ENCODE results near the gene SLFN12L.

Gene SLFN12L

DNA sequence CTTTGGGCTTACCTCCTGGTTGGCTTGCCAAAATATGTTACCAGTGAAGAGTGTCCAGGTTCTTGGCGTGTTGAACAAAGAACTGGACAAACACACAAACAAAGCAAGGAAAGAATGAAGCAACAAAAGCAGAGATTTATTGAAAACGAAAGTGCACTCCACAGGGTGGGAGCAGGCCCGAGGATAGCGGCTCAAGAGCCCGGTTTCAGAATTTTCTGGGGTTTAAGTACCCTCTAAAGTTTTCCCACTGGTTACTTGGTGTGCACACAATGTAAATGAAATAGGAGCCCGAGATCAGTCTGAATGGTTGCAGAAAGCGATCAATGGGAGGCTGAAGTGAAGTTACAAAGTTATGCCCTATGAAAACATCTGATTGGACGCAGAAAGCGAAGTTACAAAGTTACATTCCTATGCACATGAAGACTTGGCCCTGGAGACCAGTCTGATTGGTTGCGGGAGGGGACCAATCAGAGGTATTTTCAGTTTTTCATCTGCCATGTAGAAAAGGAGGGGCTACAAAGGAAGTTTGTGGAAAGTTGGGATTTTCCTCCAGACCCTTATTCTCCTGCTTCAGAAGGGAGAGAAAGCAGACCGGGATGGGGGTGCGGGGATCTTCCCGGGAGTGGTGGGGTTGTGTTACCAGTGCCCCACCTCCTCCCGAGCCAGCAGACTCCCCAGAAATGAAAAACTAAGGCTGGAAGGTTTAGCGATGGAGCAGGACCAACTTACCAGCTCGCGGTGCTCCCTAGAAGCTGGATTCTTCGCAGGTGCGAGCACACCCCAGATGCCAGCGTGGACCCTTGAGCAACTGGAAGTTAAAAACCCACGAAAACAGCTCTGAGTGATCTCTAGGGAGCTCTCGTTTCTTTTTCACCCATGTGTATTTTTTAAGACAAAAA, 105.1 kb downstream of the SLFN12L start, which contains the start of gene SLFN12:
TSS of gene SLFN12 (minus strand) at position 325 of the 899 bp plus-strand sequence. CDS start 9,472 bp downstream, outside the sequence.
- peak in 1 of 3 experiments; percentile 17 for DNase-seq (ENCODE audit: low read depth in 3 of 3)

DNA sequence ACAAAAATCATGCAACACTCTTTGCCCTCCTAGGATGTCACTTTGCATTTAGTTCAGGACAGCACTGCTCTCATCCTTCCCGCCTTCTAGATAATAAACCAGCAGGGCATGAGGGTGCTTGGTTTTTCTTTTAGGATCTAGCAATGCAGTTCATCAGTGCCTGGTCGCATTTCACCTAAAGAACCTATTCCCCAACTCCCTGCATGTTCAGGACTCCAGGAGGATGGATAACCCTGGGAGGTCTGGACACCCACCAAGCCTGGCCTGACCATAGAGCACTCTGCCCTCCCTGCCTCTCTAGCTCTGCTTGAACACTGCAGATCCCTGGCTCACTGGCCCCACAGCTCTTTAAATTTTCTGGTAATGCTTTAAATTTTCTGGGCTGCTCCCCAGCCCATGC, 107.8 kb downstream of the SLFN12L start:
- DNase-seq (ENCODE audit: low read depth in 3 of 3) = no peak

- DNase-seq (ENCODE audit: low read depth in 3 of 3) = no peak
Observed at GRCh38 chr17:35428229-35428628, 109.2 kb downstream of the SLFN12L start.

DNA sequence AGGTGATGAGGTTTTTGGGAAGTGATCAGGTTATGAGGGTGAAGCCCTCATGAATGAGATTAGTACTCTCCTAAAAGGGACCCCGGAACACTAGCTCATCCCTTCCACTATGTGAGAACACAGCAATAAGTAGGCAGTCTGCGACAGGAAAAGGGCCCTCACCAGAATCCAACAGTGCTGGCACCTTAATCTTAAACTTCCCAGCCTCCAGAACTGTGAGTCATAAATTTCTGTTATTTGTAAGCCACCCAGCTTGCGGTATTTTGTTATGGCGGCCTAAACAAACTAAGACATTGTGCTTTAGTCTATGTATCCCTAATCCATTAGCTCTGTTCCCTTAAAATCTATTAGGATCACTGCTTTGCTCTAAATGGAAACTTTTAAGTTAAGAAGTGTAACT, 113.7 kb downstream of the SLFN12L start:
- no peak for DNase-seq (ENCODE audit: low read depth in 3 of 3)

All from stimulated activated CD4-positive, alpha-beta T cell treated with anti-CD3 and anti-CD28 coated beads, TNF-alpha, amount 100 ng/mL, for 4 hours (primary cell).